ENCODE results near the gene FTO.
"Not testable (repeated sequence)": the region's sequence is repeated elsewhere in the genome, so short reads cannot be mapped to it uniquely, and the experiment has no call there.

Gene FTO

DNA sequence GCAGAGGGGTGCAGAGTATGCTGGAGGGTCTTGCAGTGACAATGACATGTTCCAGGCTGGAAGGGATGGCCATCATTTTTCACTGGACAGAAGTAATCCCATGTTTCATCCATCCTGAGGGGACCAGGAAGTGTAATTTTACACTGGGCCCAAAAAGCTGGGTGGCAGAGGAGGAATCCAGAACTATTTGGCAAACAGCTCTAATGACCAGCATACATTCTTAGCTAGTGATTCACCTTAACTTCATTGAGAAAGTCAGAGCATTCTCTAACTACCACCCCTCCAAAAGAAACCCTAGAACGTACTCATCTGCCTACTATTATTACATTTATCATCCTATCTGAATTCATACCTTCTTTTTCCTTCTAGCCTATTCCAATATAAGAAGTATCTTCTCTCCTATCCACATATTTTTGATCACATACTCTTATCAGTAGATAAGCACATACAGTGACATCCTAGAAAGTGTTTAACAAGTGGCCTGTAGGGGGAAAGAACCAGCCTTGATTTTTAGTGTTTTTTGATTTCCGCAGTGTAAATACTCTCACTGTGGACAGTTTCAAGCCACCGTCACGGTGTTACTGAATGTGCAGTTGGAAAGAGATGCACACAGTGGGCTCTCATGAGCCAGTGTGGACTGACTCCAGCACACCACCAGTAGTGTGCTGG, 118.1 kb downstream of the FTO start:
- DNase-seq = no peak

- no peak for DNase-seq
These were observed 119.1 kb downstream of the FTO start for GRCh38 chr16:53822936-53823529.

- DNase-seq = no peak
These were observed 122.7 kb downstream of the FTO start for GRCh38 chr16:53826658-53827057.

GRCh38 chr16:53827741-53828140, 123.8 kb downstream of the FTO start:
- DNase-seq = no peak

- DNase-seq = no peak
These were observed 125.3 kb downstream of the FTO start for GRCh38 chr16:53829186-53829747.

GRCh38 chr16:53832896-53833544, 129.1 kb downstream of the FTO start:
- no peak for DNase-seq

GRCh38 chr16:53836142-53836541, 132.2 kb downstream of the FTO start:
- no peak for DNase-seq

DNA sequence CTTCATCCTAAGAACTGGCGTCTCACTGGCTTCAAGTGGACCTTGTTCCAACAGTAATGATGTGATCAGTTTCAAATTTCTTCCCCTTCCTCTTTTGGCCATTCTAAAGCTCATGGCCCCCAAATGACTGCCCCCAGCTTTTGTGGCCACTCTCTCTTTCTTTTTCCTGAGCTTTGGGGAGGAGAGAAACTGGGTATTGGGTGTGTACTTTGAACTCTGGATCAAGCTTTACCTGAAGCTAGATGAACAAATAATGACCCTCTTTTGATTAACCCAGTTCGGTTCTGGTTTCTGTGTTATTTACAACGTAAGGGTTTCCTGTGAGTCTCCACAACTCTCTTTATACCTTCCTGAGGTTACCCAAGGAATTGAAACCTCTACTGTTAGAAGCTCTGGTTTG, 132.7 kb downstream of the FTO start:
- DNase-seq = no peak

- DNase-seq = no peak
These were observed 133.5 kb downstream of the FTO start for GRCh38 chr16:53837426-53837825.

DNA sequence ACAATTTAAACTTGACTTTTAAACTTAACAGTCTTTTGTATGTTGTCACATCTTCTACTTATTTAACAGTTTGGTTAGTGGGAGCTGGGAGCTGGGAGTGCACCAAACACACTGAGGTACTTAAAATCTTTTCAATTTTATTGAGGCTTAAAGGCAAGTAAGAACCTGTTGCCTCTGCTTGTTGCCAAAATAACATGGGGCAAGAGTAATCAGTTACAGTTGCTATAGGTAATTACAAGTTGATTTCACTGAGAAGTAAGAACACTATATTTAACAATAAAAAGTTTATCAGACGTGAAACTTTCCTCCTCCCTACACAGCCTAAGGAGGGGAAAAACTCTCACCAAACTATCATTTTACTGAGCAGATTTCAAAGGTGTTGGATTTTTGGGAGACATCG, 135.2 kb downstream of the FTO start:
- no peak for DNase-seq

DNA sequence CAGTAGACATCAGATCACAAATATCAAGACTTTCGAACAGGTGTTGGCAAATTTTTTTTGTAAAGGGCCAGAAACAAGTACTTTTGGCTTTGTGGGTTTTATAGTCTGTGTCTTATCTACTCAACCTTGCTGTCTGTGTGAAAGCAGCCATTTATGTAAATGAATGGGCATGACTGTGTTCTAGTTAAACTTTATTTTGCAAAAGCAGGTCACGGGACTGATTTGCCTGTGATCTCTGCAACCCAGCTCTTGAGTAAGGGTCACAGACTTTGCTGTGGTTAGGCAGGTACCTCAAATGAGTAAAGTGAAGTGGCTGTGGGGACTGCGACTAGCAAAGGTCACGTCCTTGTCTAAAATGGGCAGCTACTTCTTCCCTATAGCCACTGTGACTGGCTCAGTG, 136.5 kb downstream of the FTO start:
- DNase-seq = no peak

GRCh38 chr16:53841884-53842283, 137.9 kb downstream of the FTO start:
- DNase-seq = peak in 2 of 56 donors; percentile 23 to 39

DNA sequence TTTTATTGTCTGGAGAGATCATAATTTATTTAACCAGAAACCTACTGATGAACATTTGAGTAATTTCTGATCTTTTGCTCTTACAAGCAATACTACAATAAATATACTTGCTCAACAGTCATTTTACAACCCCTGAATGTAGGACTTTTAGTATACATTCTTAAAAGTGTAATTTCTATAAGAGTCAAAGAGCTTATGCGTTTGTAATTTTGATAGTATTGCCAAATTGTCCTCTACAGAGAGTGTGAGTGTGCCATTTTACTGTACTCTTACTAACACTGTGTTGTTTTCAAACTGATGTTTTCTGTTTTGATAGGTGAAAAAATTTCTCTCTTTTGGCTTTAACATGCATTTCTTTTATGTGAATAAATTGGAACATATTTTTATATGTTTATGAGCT, 139.1 kb downstream of the FTO start:
- no peak for DNase-seq

DNA sequence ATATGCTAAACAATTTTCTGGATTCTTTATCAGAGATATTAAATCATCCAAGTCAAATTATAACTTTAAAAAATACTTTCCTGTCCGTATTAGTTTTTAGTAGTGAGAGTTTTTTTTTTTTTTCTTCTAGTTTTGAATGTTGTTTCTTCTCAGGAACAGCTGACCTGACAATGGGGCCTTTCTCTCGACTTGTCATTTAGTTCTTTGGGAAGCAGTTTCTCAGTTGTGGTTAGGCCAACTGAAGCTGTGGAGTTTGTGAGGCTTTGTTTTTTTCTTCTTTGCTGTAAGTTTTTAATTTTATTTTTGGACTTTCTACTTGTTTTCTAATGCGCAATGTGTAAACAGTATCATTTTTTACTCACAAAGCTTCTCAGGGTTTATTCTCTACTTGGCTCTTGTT, 140.8 kb downstream of the FTO start:
- DNase-seq = peak in 12 of 56 donors; percentile 6 to 36 (median 14)

- not testable (repeated sequence) for DNase-seq
These were observed 142.6 kb downstream of the FTO start for GRCh38 chr16:53846549-53846948.

- no peak for DNase-seq
These were observed 143.0 kb downstream of the FTO start for GRCh38 chr16:53846971-53847370.

DNA sequence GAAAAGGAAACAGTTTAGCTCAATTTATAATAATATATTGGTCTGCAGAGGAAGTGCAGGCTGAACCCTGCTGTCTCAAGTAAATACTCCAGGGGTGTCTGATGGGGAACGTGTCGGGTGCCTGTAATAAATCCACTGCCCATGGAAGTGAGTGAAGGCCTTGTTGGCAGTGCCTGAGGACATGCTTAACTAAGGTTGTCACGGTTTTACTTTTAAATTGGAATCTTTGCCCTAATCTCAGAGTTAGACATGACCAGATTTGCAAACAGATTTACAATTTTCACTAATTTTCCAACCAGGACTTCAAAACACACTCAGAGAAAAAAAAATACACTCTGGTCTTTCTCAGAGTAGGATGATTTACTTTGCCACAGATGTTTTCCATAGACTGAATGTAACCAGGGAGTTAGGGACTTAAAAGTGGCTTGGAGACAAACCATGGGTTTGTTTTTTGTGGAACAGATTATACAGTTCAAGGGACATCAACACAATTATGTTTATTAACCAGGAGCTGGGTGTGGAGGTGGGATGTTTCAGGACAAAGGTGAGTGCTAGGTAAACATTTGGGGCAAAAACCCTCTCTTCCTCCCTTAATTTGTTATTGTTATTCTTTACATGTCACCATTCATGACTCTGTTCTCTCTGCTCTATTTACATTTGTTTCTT, 144.5 kb downstream of the FTO start:
- no peak for DNase-seq

DNA sequence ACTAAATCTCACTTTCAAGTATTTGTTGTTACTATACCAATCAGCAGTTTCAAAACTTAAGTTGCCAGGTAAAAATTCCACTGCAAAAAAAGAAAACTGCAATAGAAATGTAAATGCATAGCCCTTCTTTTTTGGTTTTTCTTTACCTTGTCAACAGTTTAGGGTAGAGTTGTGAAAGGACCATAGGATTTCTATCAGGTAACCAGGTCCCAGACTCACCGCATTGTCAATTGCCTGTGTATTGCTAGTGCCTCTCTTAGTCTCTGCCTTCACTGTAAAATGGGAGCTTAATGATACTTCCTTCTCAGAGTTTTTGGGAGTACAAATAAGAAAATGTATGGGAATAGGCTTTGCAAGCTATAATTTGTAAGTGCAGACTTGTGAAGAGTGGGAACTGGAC, 145.0 kb downstream of the FTO start:
- no peak for DNase-seq

DNA sequence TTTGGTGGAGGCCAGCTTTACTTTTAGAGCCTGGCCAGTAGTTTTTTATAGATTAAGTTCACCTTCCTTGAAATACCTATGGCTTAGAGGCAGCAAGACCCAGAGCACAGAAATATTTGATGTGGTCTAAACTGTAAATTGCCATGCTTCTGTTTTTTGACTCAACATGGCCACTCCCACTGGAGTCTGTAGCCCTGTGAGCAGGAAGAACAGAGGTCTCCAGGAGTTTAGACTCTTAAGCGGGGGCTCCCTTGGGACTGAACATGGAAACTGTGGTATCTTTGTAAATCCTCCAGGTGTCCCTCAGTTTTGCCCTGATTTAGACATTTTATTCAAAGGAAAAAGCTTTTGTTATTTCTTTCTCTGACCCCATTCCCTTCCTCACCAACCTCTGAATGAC, 145.6 kb downstream of the FTO start:
- DNase-seq = no peak

- DNase-seq = no peak
These were observed 146.0 kb downstream of the FTO start for GRCh38 chr16:53849994-53850393.

GRCh38 chr16:53852678-53853077, 148.7 kb downstream of the FTO start:
- no peak for DNase-seq

GRCh38 chr16:53855056-53855455, 151.1 kb downstream of the FTO start:
- DNase-seq = no peak
